K562 (cell line): ENCODE results near the gene GMEB2. TPM values are rescaled to one million over a fixed set of nuclear protein-coding genes. Genes with fewer than 3 reads are reported as not detected.

ENCODE experiments used
- COPS2 ChIP-seq: fragments of 450-650 bp; conservative IDR thresholded peaks from 2 replicates; pipeline ENCODE4 v1.6.1; 2016; ENCODE audit warnings: mild to moderate bottlenecking, moderate library complexity
- ETV1 ChIP-seq: fragments of 450-650 bp; conservative IDR thresholded peaks from 2 replicates; pipeline ENCODE4 v1.6.1; 2016; ENCODE audit warnings: missing genetic modification characterization, control low read depth, low read depth, missing compliant biosample characterization
- FIP1L1 ChIP-seq: fragments of 200-400 bp; formaldehyde crosslinking; IDR thresholded peaks from 2 replicates; pipeline ENCODE4 v1.6.1; 2018; ENCODE audit warnings: mild to moderate bottlenecking, low read depth, low read length; ENCODE audit not compliant: poor library complexity, severe bottlenecking
- HMGN3 ChIP-seq: IDR thresholded peaks from 2 replicates; pipeline ENCODE4 v1.6.1; 2011; ENCODE audit warnings: borderline replicate concordance, low read depth, mild to moderate bottlenecking, mixed read lengths, low read length; ENCODE audit not compliant: insufficient read length; ENCODE audit errors: extremely low read depth
- IRF2 ChIP-seq: sonication (generic); formaldehyde crosslinking; IDR thresholded peaks from 2 replicates; pipeline ENCODE4 v1.8.1; 2022; ENCODE audit warnings: mild to moderate bottlenecking, missing genetic modification reagents
- MTA2 ChIP-seq: fragments of 450-650 bp; IDR thresholded peaks from 2 replicates; pipeline ENCODE4 v1.6.1; 2016; ENCODE audit warnings: low read depth
- NFE2 ChIP-seq: IDR thresholded peaks from 2 replicates; pipeline ENCODE4 v1.6.1; 2014; ENCODE audit warnings: antibody characterized with exemption, low read depth
- NR2C2 ChIP-seq, 2 experiments: fragments of 200-800 bp in 1 of 2; sonication (Bioruptor generic) in 1 of 2; sonication (generic) in 1 of 2; formaldehyde crosslinking in 1 of 2; IDR thresholded peaks; 2 replicates each; pipeline versions ENCODE4 v1.6.1 to v1.8.0; 2016 to 2022; ENCODE audit warnings: mild to moderate bottlenecking in 1 of 2, missing compliant biosample characterization in 1 of 2, missing genetic modification characterization in 1 of 2, missing genetic modification reagents in 1 of 2
- RFX5 ChIP-seq: IDR thresholded peaks from 2 replicates; pipeline ENCODE4 v1.6.1; 2011; ENCODE audit warnings: low read depth, mild to moderate bottlenecking, improper control_type of control experiment, low read length
- SMAD4 ChIP-seq: fragments of 250-450 bp; sonication (Bioruptor Pico); conservative IDR thresholded peaks from 2 replicates; pipeline ENCODE4 v1.8.0; 2021; ENCODE audit warnings: inconsistent platforms, mild to moderate bottlenecking, moderate library complexity
- SNAPC5 ChIP-seq: fragments of 250-450 bp; sonication (Bioruptor Pico); IDR thresholded peaks from 2 replicates; pipeline ENCODE4 v1.8.0; 2021; ENCODE audit warnings: moderate library complexity, mild to moderate bottlenecking, inconsistent platforms
- SNRNP70 ChIP-seq: fragments of 200-400 bp; formaldehyde crosslinking; optimal IDR thresholded peaks from 2 replicates; pipeline ENCODE3; 2017; ENCODE audit warnings: low read depth, low read length
- TAL1 ChIP-seq: fragments of 450-650 bp; IDR thresholded peaks from 2 replicates; pipeline ENCODE4 v1.6.1; 2016; ENCODE audit warnings: mild to moderate bottlenecking
- TFAM ChIP-seq: fragments of 250-450 bp; sonication (Bioruptor Pico); conservative IDR thresholded peaks from 2 replicates; pipeline ENCODE4 v1.5.0; 2021; ENCODE audit warnings: mild to moderate bottlenecking, moderate library complexity
- ZNF316 ChIP-seq: fragments of 450-650 bp; IDR thresholded peaks from 2 replicates; pipeline ENCODE4 v1.6.1; 2016
- polyA plus RNA-seq, 8 experiments: library from polyadenylated mRNA; depleted of rRNA in 4 of 8; stranded (reverse) in 5 of 8; unstranded in 3 of 8; fragments of >200 nt; fragmentation: Nextera tagmentation in 2 of 8; fragmentation: Illumina TruSeq in 1 of 8; extraction: Ambion mirVana in 2 of 8; extraction: Trizol in 1 of 8; gene quantifications; 2 replicates each; pipeline versions ENCODE4 v1.2.1 to v1.2.3, GENCODE V29; 2011 to 2014; ENCODE audit warnings: inconsistent platforms in 1 of 8, missing spikeins in 1 of 8
- total RNA-seq, 7 experiments: library from RNA; depleted of rRNA in 6 of 7; stranded (reverse); fragments of >200 nt in 6 of 7; fragmentation: Illumina TruSeq in 2 of 7; extraction: Trizol in 2 of 7; gene quantifications; 2 replicates each; pipeline versions ENCODE4 v1.2.1 to v1.2.3, GENCODE V29; 2011 to 2021; ENCODE audit warnings: low replicate concordance in 1 of 7
- TF ChIP-seq, protein P1 (sequence below), 2 experiments: fragments of 450-650 bp; formaldehyde crosslinking in 1 of 2; IDR thresholded peaks; 2 replicates each; pipeline versions ENCODE4 v1.4.0 to v1.6.1; 2014 to 2020; ENCODE audit warnings: mild to moderate bottlenecking in 2 of 2, borderline replicate concordance in 1 of 2, low read depth in 1 of 2
- TF ChIP-seq, protein P2 (sequence below), 2 experiments: fragments of 250-450 bp in 1 of 2; fragments of 450-650 bp in 1 of 2; sonication (Bioruptor Pico) in 1 of 2; IDR thresholded peaks; 2 replicates each; pipeline versions ENCODE4 v1.6.1 to v1.8.0; 2016 to 2021; ENCODE audit warnings: mild to moderate bottlenecking in 2 of 2, moderate library complexity in 2 of 2, missing compliant biosample characterization in 1 of 2, missing genetic modification characterization in 1 of 2

GMEB2 gene
- total and polyA plus RNA-seq, 9 of the 15 experiments (the other 6 are each of a cell fraction or from before 2014, with no cell fraction given), result 0.03 to 13.9 (median 6.3) TPM

DNA sequence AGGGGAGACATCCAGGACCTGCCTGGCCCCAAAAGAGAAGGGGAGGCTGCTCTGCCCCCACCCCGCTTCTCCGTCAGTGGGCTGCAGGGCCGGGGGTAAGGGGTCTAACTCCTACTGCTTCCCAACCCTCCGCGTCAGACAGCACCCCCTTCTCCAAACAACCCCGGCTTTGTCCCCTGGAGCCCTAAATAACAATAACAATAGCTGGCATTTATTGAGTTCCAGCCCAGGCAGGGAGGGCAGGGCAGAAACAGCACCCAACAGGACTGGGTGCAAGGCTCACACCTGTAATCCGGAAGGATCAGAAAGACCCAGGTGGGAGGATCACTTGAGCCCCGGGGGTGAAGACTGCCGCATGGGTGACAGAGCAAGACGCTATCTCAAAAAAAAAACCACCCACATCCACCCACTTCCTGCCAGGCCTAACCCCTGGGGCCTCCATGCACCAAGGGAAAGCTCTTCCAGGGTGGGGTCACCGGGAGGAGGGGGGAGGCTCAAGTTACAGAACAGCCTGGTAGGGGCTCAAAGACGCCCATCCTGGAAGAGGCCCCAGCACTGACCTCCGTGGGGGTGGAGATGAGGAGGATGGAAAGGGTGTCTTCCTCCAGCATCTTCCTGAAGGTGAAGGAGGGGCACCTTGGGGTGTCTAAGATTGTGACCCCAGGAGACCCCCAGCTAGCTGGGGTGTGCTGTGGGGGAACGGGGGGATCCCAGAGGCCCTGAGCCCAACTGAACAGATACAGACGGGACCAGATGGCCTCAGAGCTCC, 74.2 kb downstream of the GMEB2 start (continued):
- TF ChIP-seq, protein P1, sequence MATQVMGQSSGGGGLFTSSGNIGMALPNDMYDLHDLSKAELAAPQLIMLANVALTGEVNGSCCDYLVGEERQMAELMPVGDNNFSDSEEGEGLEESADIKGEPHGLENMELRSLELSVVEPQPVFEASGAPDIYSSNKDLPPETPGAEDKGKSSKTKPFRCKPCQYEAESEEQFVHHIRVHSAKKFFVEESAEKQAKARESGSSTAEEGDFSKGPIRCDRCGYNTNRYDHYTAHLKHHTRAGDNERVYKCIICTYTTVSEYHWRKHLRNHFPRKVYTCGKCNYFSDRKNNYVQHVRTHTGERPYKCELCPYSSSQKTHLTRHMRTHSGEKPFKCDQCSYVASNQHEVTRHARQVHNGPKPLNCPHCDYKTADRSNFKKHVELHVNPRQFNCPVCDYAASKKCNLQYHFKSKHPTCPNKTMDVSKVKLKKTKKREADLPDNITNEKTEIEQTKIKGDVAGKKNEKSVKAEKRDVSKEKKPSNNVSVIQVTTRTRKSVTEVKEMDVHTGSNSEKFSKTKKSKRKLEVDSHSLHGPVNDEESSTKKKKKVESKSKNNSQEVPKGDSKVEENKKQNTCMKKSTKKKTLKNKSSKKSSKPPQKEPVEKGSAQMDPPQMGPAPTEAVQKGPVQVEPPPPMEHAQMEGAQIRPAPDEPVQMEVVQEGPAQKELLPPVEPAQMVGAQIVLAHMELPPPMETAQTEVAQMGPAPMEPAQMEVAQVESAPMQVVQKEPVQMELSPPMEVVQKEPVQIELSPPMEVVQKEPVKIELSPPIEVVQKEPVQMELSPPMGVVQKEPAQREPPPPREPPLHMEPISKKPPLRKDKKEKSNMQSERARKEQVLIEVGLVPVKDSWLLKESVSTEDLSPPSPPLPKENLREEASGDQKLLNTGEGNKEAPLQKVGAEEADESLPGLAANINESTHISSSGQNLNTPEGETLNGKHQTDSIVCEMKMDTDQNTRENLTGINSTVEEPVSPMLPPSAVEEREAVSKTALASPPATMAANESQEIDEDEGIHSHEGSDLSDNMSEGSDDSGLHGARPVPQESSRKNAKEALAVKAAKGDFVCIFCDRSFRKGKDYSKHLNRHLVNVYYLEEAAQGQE (IDR thresholded peaks at IDR 0.05; ENCODE audit: borderline replicate concordance), result 0 out of 2 replicates have a peak, but pooled peaks have one; percentile 5
- TF ChIP-seq, protein P1 (CRISPR knock-in tag; IDR thresholded peaks at IDR 0.05; ENCODE audit: low read depth), result no peak; the same call in 1 of the 2 replicates
- no peak for TF ChIP-seq HMGN3
- TF ChIP-seq, protein P2, sequence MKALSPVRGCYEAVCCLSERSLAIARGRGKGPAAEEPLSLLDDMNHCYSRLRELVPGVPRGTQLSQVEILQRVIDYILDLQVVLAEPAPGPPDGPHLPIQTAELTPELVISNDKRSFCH (CRISPR knock-in tag; IDR thresholded peaks at IDR 0.05), result no peak
- TF ChIP-seq, protein P2 (tag; IDR thresholded peaks at IDR 0.05), result 0 out of 2 replicates have a peak, but pooled peaks have one; percentile 12
- no peak for TF ChIP-seq TAL1
- TF ChIP-seq TFAM, result no peak
- TF ChIP-seq IRF2, result no peak
- TF ChIP-seq ETV1 (tag), result peak; percentile 83
- TF ChIP-seq ZNF316, result no peak
- TF ChIP-seq SNAPC5 (CRISPR knock-in tag), result no peak
- no peak for TF ChIP-seq RFX5
- TF ChIP-seq FIP1L1, result no peak
- peak; percentile 74 for TF ChIP-seq NFE2
- TF ChIP-seq MTA2, result no peak
- no peak for TF ChIP-seq COPS2
- 0 out of 2 replicates have a peak, but pooled peaks have one; percentile 22 for TF ChIP-seq SMAD4
- no peak; the same call in 1 of the 2 replicates for TF ChIP-seq NR2C2 (CRISPR knock-in tag; IDR thresholded peaks at IDR 0.05)
- TF ChIP-seq NR2C2 (tag; IDR thresholded peaks at IDR 0.05), result peak; percentile 93
- TF ChIP-seq SNRNP70, result no peak
